AG08395 (cell line): ENCODE results near the gene OR10V1.

Source experiments
- DNase-seq: peaks from one replicate; pipeline ENCODE4 v3.0.0; 2012; ENCODE audit warnings: mixed read lengths, low spot score

Gene OR10V1

DNA sequence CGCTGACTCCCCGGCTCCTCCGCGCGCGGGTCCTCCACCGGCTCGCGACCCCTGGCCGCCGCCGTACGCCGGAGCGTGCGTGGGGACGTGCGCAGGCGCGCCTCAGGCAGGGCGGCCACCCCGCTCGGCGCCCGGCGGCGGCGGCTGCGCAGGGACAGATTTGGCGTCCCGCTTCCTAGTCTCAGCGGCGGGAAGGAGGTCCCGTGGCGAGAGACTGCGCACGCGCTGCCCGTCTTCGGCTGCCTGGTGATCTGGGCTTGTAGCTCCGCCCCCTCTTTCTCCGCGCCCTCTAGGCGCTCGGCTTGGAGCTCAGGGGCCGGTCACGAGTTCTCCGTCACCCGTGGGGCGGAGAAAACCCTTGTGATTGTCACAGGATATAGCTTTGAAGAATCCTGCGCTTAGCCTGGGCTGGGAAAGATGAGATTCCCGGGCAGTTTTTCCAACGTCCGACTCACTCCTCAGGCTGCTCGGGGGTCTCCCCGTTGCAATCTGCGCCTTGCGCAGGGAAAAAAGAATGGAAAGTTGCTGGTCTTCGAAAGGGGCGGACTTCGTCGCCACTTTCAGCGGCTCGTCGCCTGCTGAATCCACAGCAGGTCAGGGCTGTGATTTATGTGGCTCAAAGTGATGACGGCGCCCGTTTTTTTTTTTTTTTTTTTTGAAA is 44.6 kb downstream of the OR10V1 start, which contains the start of gene PATL1:
TSS of gene PATL1 (minus strand) at position 88 of the 661 bp plus-strand sequence. CDS start 142 bp downstream, outside the sequence.
- DNase-seq, result peak; percentile 100

DNA sequence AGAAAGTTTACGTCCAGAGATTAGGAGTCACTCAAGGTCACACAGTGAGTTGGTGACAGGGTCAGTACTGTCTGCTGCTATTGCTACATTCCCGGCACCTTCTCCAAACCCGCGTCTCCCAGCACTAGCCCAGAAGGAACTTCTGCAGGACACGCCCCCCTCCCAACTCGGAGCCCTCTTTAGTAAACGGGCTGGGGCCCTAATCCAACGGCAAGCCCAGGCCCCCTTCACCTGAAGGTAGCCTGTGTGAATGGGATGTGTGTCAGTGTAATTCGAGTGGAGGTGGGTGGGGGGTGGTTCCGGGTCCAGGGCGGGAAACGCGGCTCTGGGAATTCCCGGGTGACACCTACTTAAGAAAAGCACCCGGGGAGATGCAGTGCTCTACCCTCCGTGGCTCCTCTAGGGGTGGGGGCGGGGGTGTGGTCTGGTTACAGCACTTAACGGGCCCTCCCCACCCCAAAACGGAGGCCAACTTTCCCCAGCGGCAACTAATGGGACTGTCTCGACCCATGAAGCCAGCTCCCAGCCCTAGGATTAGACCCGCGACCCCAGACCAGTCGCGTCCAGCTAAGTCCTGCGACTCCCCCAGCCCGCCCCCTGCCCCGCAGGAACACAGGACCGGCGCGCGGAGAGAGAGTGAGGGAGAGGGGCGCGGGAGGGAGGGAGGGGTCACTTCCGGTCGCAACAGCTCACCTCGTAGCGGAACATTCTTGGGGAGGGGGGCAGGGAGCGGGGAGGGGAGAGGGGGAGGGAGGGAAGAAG is 45.3 kb downstream of the OR10V1 start:
- DNase-seq, result peak; percentile 44

DNA sequence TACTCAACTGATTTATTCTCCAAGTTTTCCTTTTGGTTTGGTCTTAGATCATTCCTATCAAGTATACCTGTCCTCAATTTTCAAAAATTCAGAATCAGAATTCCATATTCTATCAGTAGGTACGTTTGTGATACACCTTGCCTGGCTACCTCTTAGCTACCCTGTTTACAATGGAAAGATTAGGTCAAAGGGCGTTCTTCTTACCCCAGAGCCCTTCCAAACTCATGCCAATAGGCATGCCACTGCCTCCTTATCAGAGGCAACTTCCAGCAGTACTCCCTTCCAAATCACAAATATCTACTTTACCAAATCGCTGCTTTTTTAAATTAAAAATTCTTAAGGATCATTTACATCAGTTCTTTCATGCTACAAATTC is 45.8 kb downstream of the OR10V1 start:
- no peak for DNase-seq

DNA sequence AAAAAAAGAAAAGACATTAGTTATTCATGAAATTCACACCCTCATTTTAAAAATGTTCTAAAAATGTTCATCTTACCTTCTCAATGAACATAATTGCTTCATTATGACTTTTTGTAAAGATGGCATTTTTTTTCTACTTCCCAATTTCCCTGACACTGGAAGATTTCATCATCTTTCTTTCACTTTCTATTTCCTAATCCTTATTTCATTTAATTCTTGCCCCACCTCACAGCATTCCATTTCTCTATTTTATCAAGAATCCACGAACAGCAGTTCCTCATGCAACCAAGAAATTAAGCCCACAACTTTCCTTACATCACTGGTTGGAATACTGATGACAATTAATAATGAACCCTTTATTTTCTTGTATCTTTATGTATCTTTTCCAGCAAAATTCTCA is 46.7 kb downstream of the OR10V1 start:
- no peak for DNase-seq
